Mesenchymal stem cell (in vitro differentiated cells and primary cell): ENCODE measurements around the gene PPP1R7.

Experiments
- DNase-seq: peaks from one replicate; pipeline ENCODE4 v3.0.0-alpha.2; 2013
- H2AFZ ChIP-seq: one replicate; pipeline ENCODE4 v1.6.1; 2013; ENCODE audit warnings: low read depth, mild to moderate bottlenecking, control low read depth, inconsistent platforms, low read length, moderate library complexity
- H2AK5ac ChIP-seq: 2 replicates; pipeline ENCODE4 v1.6.1; 2013; ENCODE audit warnings: low read length, moderate library complexity, mild to moderate bottlenecking, inconsistent platforms; ENCODE audit not compliant: severe bottlenecking
- H2BK120ac ChIP-seq: one replicate; pipeline ENCODE4 v1.6.1; 2013; ENCODE audit warnings: low read depth, mild to moderate bottlenecking, inconsistent platforms, low read length, moderate library complexity
- H2BK12ac ChIP-seq, 2 experiments: one replicate each; pipeline ENCODE4 v1.6.1; 2013; ENCODE audit warnings: inconsistent platforms in 2 of 2, low read length in 2 of 2, mild to moderate bottlenecking in 2 of 2, moderate library complexity in 2 of 2, control low read depth in 1 of 2
- H2BK15ac ChIP-seq: one replicate; pipeline ENCODE4 v1.6.1; 2013; ENCODE audit warnings: mild to moderate bottlenecking, low read depth, inconsistent platforms; ENCODE audit not compliant: poor library complexity, severe bottlenecking
- H2BK5ac ChIP-seq: 2 replicates; pipeline ENCODE4 v1.6.1; 2013; ENCODE audit warnings: low read depth, mild to moderate bottlenecking, low read length, control low read depth, inconsistent platforms; ENCODE audit not compliant: poor library complexity, severe bottlenecking
- H3K14ac ChIP-seq, 2 experiments: one replicate each; pipeline ENCODE4 v1.6.1; 2013; ENCODE audit warnings: inconsistent platforms in 2 of 2, low read length in 2 of 2, control low read depth in 1 of 2, mild to moderate bottlenecking in 1 of 2, moderate library complexity in 1 of 2
- H3K18ac ChIP-seq, 2 experiments: one replicate each; pipeline ENCODE4 v1.6.1; 2013; ENCODE audit warnings: inconsistent platforms in 2 of 2, low read length in 2 of 2, control low read depth in 1 of 2, low read depth in 1 of 2, mild to moderate bottlenecking in 1 of 2
- H3K23ac ChIP-seq, 2 experiments: one replicate each; pipeline ENCODE4 v1.6.1; 2013; ENCODE audit warnings: inconsistent platforms in 2 of 2, low read length in 2 of 2, mild to moderate bottlenecking in 2 of 2, moderate library complexity in 2 of 2, control low read depth in 1 of 2
- H3K27ac ChIP-seq: 2 replicates; pipeline ENCODE4 v1.5.1; 2013; ENCODE audit warnings: mild to moderate bottlenecking, moderate library complexity, low read length, control low read depth, inconsistent platforms; ENCODE audit not compliant: poor library complexity, severe bottlenecking
- H3K27me3 ChIP-seq, 2 experiments: 2 replicates each; pipeline versions ENCODE4 v1.6.1 to v1.7.0; 2013; ENCODE audit warnings: low read length in 2 of 2, mild to moderate bottlenecking in 2 of 2, moderate library complexity in 2 of 2, control low read depth in 1 of 2, inconsistent platforms in 1 of 2; ENCODE audit not compliant: control insufficient read depth in 1 of 2, insufficient read depth in 1 of 2
- H3K36me3 ChIP-seq, 2 experiments: 2 replicates each; pipeline versions ENCODE4 v1.6.1 to v1.7.0; 2013; ENCODE audit warnings: low read length in 2 of 2, control low read depth in 1 of 2, inconsistent platforms in 1 of 2, low read depth in 1 of 2, mild to moderate bottlenecking in 1 of 2; ENCODE audit not compliant: insufficient read depth in 2 of 2, control insufficient read depth in 1 of 2
- H3K4ac ChIP-seq, 2 experiments: one replicate each; pipeline ENCODE4 v1.6.1; 2013; ENCODE audit warnings: inconsistent platforms in 2 of 2, low read length in 2 of 2, mild to moderate bottlenecking in 2 of 2, moderate library complexity in 2 of 2, control low read depth in 1 of 2, low read depth in 1 of 2
- H3K4me1 ChIP-seq: 2 replicates; pipeline ENCODE4 v1.6.1; 2013; ENCODE audit warnings: low read depth, low read length, control low read depth; ENCODE audit not compliant: control insufficient read depth, insufficient read depth
- H3K4me2 ChIP-seq: 2 replicates; pipeline ENCODE4 v1.6.1; 2013; ENCODE audit warnings: low read length, mild to moderate bottlenecking, inconsistent platforms; ENCODE audit not compliant: poor library complexity, severe bottlenecking
- H3K4me3 ChIP-seq, 2 experiments: 2 replicates each; pipeline versions ENCODE4 v1.5.1 to v1.7.0; 2013; ENCODE audit warnings: low read length in 2 of 2, mild to moderate bottlenecking in 2 of 2, control low read depth in 1 of 2, low read depth in 1 of 2; ENCODE audit not compliant: insufficient read depth in 1 of 2
- H3K79me1 ChIP-seq: replicated peaks from 2 replicates; pipeline ENCODE4 v1.6.1; 2013; ENCODE audit warnings: mild to moderate bottlenecking, control low read depth, low read length, inconsistent platforms; ENCODE audit not compliant: poor library complexity, severe bottlenecking
- H3K9ac ChIP-seq: 2 replicates; pipeline ENCODE4 v1.7.0; 2013; ENCODE audit warnings: mild to moderate bottlenecking, low read length, moderate library complexity
- H3K9me3 ChIP-seq: 2 replicates; pipeline ENCODE4 v1.7.0; 2013; ENCODE audit warnings: mild to moderate bottlenecking, low read length; ENCODE audit not compliant: control insufficient read depth
- H4K8ac ChIP-seq: one replicate; pipeline ENCODE4 v1.6.1; 2013; ENCODE audit warnings: inconsistent platforms, mild to moderate bottlenecking, low read length, moderate library complexity
- H4K91ac ChIP-seq: one replicate; pipeline ENCODE4 v1.6.1; 2013; ENCODE audit warnings: mild to moderate bottlenecking, low read length, inconsistent platforms
- WGBS: methylation state at CpG from one replicate; pipeline ENCODE4 v1.1.7; 2013; ENCODE audit warnings: mixed read lengths; 5-methylcytosine and 5-hydroxymethylcytosine counted together

PPP1R7 gene

GRCh38 chr2:241184901-241185300 lies 34.6 kb downstream of the PPP1R7 start:
- Histone ChIP-seq H2BK12ac (no peak overlapping the region), H3K9me3 (no peaks in the 10 kb centered on the region), H3K4ac (no peak overlapping the region), H2BK5ac (no peak overlapping the region), H3K18ac (no peak overlapping the region), H3K23ac (no peak overlapping the region), H4K8ac (no peak overlapping the region), H3K27ac (no peak overlapping the region), H3K27me3 (peaks cover 7 to 22% of the 10 kb centered on the region in 2 experiments), H2AK5ac (no peak overlapping the region), H2BK15ac (no peak overlapping the region), H3K14ac (no peak overlapping the region), H4K91ac (no peak overlapping the region), H3K4me2 (no peak overlapping the region), H3K36me3 (peaks cover 20 to 31% of the 10 kb centered on the region in 2 experiments), H3K9ac (no peak overlapping the region), H3K4me1 (peaks cover 3% of the 10 kb centered on the region), H3K79me1 (no peaks in the 10 kb centered on the region), H3K4me3 (no peak overlapping the region), H2AFZ (no peak overlapping the region), H2BK120ac (no peak overlapping the region)
- WGBS = 87% methylated on average over 5 of the region's 9 CpGs
- DNase-seq = no peak

GRCh38 chr2:241185961-241186360 lies 35.7 kb downstream of the PPP1R7 start:
- Histone ChIP-seq H3K23ac (no peak overlapping the region), H2BK5ac (no peak overlapping the region), H2AFZ (no peak overlapping the region), H3K27ac (no peak overlapping the region), H3K9me3 (no peaks in the 10 kb centered on the region), H3K4me2 (no peak overlapping the region), H2BK12ac (no peak overlapping the region), H4K8ac (no peak overlapping the region), H3K14ac (no peak overlapping the region), H2BK120ac (no peak overlapping the region), H3K36me3 (peaks cover 16 to 27% of the 10 kb centered on the region in 2 experiments), H4K91ac (no peak overlapping the region), H3K4me3 (no peak overlapping the region), H3K9ac (no peak overlapping the region), H3K4ac (no peak overlapping the region), H3K27me3 (peaks cover 7 to 22% of the 10 kb centered on the region in 2 experiments), H3K4me1 (peaks cover 3% of the 10 kb centered on the region), H2BK15ac (no peak overlapping the region), H2AK5ac (no peak overlapping the region), H3K18ac (no peak overlapping the region), H3K79me1 (no peaks in the 10 kb centered on the region)
- no peak for DNase-seq
- 90% methylated on average over 11 of the region's 11 CpGs for WGBS

- peaks cover 8 to 16% of the 10 kb centered on the region in 2 experiments for H3K36me3 ChIP-seq
Measured at GRCh38 chr2:241187101-241187917, 37.0 kb downstream of the PPP1R7 start.

GRCh38 chr2:241187918-241188234 lies 37.6 kb downstream of the PPP1R7 start:
- Histone ChIP-seq H2BK5ac (no peak overlapping the region), H3K27ac (no peak overlapping the region), H3K4ac (no peak overlapping the region), H4K8ac (no peak overlapping the region), H4K91ac (no peak overlapping the region), H3K4me1 (peaks cover 3% of the 10 kb centered on the region), H3K9ac (no peak overlapping the region), H2BK12ac (no peak overlapping the region), H3K36me3 (peaks cover 2 to 10% of the 10 kb centered on the region in 2 experiments), H3K4me3 (no peak overlapping the region), H3K4me2 (no peak overlapping the region), H3K23ac (no peak overlapping the region), H3K18ac (no peak overlapping the region), H2BK15ac (no peak overlapping the region), H3K14ac (no peak overlapping the region), H2AK5ac (no peak overlapping the region), H2BK120ac (no peak overlapping the region), H3K79me1 (no peaks in the 10 kb centered on the region), H3K9me3 (no peaks in the 10 kb centered on the region), H3K27me3 (peaks cover 7 to 30% of the 10 kb centered on the region in 2 experiments), H2AFZ (no peak overlapping the region)
- no peak for DNase-seq
- 63% methylated on average over 4 of the region's 4 CpGs for WGBS

More at GRCh38 chr2:241187101-241187917, 37.0 kb downstream of the PPP1R7 start:
- Histone ChIP-seq H3K4me1 (peaks cover 3% of the 10 kb centered on the region), H2AFZ (no peak overlapping the region), H3K27ac (no peak overlapping the region), H2BK15ac (no peak overlapping the region), H3K23ac (no peak overlapping the region), H3K4ac (no peak overlapping the region), H3K4me3 (no peak overlapping the region), H3K14ac (no peak overlapping the region), H2BK5ac (no peak overlapping the region), H3K9me3 (no peaks in the 10 kb centered on the region), H3K27me3 (peaks cover 7 to 30% of the 10 kb centered on the region in 2 experiments), H2AK5ac (no peak overlapping the region), H2BK120ac (no peak overlapping the region), H3K18ac (no peak overlapping the region), H3K9ac (no peak overlapping the region), H3K79me1 (no peaks in the 10 kb centered on the region), H4K8ac (no peak overlapping the region), H2BK12ac (no peak overlapping the region), H3K4me2 (no peak overlapping the region), H4K91ac (no peak overlapping the region)
- WGBS = 64% methylated on average over 14 of the region's 14 CpGs
- DNase-seq = no peak
